Kidney capillary endothelial cell (primary cell): ENCODE results near the gene AQP6.
A peak's percentile ranks its signal among the peaks of the same experiment; 100 is the strongest.

ENCODE experiments used
- DNase-seq: peaks from one replicate; pipeline ENCODE4 v3.0.0-alpha.2; 2018; ENCODE audit warnings: low spot score

Gene AQP6

GRCh38 chr12:49972641-49973360 lies at the start of gene AQP6:
Gene AQP6 (plus strand): TSS chr12:49972947. CDS start chr12:49973174, 227 bp downstream.
- DNase-seq = no peak

DNA sequence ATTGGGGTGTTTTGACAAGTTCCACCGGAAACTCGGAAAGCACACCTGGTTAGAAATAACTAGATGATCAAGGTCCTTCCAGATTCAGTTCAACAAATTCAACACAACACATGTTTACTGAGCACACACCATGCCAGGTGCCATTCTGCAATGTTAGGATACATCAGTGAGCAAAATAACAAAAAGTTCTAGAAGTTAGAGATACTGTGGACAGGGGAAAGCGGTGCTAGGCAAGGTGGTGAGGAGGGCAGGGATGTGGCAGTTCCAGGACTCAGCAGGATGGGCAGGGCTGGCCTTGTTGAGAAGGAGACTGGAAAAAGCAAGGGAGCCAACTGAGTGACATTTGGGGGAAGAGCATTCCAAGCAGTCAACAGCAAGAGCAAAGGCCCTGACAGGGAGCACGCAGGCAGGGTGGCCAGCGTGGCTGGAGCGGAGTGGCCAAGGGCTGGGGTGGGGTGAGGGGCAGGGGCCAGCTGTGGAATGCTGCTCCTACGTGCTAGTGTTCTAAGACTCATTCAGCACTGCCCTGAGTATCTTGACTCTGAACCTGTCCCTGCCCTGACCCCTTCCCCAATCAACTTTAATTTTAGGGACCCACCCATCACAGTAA lies 49.6 kb upstream of the AQP6 start:
- DNase-seq = no peak

- DNase-seq = no peak
Measured at GRCh38 chr12:49923880-49924556, 48.7 kb upstream of the AQP6 start.

DNA sequence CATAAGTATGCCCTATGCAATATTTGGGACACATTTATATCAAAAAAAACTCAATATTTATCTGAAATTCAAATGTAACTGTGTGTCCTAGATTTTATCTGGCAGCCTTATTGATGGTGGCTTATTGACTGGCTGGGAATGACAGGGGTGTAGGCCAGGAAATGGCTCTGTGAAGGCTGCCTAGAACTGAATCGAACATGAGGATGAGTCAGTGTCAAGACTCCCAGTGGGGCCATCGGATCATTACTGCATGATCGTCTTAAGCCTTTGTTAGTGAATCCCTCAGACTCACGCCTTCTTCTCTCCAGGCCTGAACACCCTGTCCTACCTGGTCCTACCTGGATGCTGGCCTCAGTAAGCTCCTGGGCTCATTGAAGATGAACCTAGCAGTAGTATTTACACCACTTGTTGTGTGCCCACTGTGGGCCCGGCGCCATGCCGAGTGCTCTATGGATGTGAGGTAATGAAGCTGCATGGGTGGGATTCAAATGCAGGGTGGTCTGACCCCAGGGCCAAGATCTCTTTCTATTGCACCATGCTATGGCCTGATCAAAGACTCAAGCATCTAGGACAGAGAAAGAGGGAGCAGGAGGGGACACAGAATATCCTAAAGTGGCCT lies 48.0 kb upstream of the AQP6 start:
- no peak for DNase-seq

DNA sequence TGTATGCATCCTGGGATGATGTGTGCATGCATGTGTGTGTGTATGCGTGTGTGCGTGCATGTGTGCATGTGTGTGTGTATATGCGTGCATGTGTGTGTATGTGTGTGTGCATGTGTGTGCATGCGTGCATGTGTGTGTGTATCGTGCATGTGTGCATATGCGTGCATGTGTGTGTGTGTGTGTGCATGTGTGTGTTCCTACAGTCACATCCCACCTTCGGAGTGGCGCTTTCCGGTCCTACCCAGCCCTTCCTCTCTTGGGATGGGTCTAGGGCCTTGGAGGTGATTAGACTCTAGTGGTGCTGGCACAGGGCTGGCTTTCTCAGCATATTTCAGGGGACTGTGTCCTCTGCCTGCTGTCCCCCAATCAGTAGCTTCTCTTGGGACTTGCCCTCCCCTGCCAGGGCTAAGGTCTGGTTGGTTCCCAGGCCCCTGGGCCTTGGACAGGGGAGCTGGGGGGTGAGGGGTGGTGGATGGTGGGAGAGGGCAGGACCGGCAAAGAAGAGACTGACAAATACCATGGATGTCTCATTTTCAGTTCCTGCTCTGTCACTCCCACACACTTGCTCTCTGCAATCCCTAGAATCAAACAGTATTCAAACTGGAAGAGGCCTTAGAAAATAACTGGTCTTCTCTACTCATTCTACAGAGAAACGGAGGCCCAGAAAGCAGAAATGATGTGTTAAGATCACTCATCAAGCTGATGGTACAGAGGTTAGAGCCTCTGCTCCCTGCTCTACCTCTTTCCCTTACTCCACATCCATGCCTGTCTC lies 47.1 kb upstream of the AQP6 start:
- DNase-seq = no peak

GRCh38 chr12:49928471-49928870 lies 44.3 kb upstream of the AQP6 start:
- DNase-seq = no peak

GRCh38 chr12:49929581-49929980 lies 43.2 kb upstream of the AQP6 start:
- DNase-seq = no peak

DNA sequence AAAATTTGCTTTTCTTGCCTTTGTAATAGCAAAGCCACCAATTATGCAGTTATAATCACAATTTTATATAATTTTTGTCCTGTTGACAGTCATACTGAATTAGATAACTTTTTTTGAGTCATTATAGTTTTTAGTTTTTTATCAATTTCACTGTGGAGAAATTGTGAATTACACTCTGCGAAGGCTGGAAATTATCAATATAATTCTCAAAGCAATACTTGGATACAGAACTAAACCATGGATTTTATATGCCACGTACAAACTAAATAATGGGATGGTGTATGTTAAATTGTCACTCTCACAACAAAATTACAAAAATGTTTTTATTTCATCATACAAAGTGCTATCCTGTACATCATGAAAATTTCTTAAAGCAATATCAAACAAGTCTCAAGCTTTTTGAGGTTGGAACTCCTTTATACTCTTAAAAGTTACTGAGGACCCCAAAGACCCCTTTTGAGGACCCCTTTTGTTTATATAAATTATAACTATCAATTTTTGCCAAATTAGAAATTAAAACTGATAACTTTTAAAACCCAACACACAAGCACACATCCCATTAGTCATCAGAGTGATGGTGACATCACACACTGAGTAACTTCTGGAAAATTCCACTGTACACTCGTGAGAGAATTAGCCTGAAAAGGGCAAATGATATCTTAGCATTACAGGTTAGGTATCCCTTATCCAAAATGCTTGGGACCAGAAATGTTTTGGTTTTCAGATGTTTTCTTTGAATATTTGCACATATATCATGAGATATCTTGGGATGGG lies 42.0 kb upstream of the AQP6 start:
- peak; percentile 37 for DNase-seq

GRCh38 chr12:49932023-49932422 lies 40.7 kb upstream of the AQP6 start:
- no peak for DNase-seq

DNA sequence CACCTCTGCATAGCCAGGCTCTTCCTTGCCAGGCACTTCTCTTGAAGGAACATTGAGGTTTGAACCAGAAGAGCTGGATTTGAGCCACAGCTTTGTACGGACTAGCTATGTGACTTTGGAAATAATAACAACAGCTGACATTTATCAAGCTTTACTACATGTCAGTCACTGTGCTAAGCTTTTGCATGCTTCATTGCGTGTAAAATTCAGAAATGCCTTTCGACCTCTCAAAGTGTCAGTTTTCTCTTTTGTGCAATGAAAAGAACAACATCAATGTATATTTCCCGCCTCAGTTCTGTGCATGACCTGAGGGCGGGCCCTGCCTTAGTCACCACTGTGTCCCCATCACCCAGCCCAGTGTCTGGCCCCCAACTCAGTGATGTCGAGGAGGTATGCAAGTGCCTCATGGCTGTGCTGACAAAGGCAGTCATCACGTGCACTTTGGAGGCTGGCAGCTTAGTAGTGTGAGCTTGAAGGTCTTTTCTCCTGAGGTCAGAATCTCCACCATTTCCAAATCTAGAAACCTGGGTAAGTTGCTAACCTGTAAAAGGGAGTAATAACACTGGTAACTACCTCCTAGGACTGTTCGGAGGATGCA lies 40.1 kb upstream of the AQP6 start:
- DNase-seq = no peak

GRCh38 chr12:49933796-49934195 lies 39.0 kb upstream of the AQP6 start:
- no peak for DNase-seq

DNA sequence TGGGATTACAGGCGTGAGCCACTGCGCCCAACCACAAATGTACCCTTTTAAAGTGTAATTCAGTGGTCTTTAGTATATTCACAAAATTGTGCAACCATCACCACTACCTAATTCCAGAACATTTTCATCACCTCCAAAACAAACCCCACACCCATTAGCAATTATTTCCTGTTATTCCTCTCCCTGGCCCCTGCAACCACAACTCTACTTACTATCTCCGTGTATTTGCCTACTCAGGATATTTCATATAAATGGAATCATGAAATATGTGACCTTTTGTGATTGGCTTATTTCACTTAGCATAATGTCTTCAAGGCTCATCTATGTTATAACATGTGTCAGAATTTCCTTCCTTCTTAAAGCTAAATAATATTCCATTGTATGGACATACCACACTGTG lies 38.2 kb upstream of the AQP6 start:
- no peak for DNase-seq

- no peak for DNase-seq
Measured at GRCh38 chr12:49936925-49937324, 35.8 kb upstream of the AQP6 start.

DNA sequence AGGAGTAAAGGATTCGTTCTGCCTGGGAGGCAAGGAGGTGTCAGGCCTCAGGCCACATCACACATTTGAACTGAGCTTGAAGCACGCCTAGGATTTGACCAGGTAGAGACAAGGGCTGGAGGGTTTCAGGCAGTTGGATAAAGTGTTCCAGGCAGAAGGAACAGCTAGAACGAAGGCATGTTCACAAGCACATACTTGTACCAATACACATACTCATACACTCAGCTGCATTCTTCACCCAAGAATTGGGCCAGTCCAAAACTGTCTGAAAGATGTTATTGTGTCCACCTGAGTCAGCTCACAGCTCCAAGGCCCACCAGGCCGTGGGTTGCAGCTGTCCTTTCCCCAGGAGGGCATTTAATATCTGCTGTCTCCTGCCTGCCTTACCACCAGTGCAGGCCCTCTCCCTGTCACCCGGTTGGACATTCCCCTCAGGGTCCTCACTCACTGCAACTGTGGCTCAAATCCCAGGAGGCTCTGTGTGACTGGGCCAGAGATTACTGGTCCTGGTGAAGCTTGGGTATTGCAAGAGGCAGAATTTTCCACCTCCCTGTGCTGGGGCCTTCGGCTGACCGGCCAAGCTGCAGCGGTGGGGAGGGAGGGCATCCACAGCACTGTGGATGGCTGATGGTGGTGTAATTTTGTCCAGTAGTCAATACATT lies 35.0 kb upstream of the AQP6 start:
- DNase-seq = no peak

GRCh38 chr12:49939307-49939706 lies 33.4 kb upstream of the AQP6 start:
- no peak for DNase-seq

- no peak for DNase-seq
Measured at GRCh38 chr12:49939707-49940106, 33.0 kb upstream of the AQP6 start.

DNA sequence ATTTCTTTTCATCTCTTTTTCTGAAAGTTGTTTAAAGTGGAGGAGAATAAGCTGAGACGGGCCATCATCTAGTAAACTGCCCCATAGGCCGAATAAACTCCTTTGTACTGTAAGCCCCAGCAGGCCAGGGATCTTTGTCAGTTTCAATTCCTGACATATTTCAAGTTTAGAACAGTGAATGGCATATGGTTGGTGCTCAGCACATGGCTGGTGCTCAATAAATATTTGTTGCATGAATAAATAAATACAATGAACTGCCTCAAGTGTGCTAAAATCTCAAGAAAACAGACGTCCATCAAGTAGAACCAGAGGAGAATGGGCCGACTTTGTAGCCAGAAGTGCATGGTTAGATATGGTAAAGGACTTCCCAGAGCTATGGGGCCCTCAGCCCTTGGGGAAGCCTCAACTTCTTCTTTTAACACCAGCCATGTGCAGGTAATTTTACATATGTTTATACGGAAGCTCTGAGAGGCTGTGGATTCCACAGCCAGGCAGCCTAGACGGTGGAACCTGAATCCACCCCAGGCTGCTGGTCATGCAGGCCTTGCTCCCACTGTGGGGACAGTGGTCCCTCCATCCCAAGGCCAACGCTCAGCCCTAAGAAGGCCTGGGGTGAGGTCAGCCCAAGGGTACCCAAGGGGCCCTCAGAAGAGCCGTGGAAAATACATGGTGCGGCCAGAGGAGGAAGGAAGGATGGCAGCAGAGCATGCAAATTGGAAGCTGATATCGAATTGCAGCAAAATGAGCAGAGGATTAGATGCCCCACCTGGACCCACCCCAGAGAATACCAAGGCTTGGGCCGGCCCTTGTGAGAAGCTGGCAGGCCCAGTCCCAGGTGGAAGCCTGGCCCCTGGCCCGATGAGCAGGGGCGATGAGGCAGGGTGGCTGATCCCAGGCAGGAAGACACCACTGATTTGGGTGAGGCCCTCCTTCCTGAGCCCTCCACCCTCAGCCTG lies 30.9 kb upstream of the AQP6 start:
- no peak for DNase-seq

DNA sequence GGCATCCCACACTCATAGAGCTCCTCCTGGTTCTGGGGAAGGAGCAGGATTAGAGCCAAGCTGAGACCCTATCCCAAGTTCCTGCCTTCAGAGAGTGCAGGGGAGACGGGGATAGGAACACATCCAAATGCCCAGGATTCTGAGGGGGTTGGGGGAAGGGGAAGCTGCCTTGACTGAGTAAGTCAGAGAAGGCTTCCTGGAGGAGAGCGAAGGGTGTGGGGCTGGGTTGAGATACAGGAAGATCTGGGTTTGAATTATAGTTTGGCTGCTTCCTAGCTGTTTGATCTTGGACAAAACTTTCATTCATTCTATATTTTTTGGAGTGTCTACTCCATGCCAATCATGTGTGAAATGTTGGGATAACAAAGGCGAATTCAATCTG lies 30.2 kb upstream of the AQP6 start:
- no peak for DNase-seq

DNA sequence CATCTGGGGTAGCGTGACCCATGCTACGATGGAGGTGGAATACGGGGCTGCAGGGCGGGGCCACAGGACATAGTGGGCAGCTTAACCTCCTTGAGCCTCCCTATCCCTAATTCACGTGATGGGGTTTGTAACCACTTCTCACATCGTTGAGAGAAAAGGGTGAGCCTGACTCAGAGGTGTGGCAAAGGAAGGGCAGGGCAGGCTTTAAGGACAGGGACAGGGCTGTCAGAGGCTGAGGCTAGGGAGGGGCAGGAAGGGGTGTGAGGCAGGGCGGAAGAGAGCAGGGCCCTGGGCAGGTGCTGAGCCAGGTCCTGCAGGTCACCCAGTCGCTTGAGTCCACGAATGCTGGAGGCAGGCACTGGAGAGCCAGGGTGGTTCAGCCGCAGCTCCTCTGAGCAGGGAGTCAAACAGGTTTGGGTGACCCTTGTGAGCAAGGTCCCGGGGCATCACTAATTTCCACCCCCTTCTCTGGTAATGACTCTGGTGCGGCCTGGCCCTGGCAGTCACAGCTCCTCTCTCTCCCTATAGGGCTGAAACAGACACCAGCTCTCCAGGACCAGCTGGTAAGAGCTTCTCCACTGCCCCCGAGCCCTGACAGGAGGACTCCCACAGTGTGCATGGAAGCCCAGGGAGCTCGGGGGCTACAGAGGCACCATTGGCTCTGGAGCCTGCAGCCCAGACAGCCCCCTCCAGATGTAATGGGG lies 29.7 kb upstream of the AQP6 start:
- DNase-seq = no peak
